GM12872 (cell line): ENCODE results near the gene DLGAP4.
A peak's percentile ranks its signal among the peaks of the same experiment; 100 is the strongest.

ENCODE experiments used
- CTCF ChIP-seq: IDR thresholded peaks from 3 replicates; pipeline ENCODE4 v1.5.1; 2011; ENCODE audit warnings: low read depth, mild to moderate bottlenecking, low read length, moderate library complexity; ENCODE audit not compliant: insufficient read depth

DLGAP4 gene

GRCh38 chr20:36374995-36375394 is 68.9 kb downstream of the DLGAP4 start:
- no peak for TF ChIP-seq CTCF

- TF ChIP-seq CTCF = no peak
Measured at GRCh38 chr20:36377348-36378326, 71.5 kb downstream of the DLGAP4 start.

- no peak for TF ChIP-seq CTCF
Measured at GRCh38 chr20:36378686-36379085, 72.5 kb downstream of the DLGAP4 start.

GRCh38 chr20:36384022-36384619 is 78.0 kb downstream of the DLGAP4 start:
- peak; percentile 23; the same call in 1 of the 3 replicates for TF ChIP-seq CTCF

GRCh38 chr20:36385503-36385902 is 79.4 kb downstream of the DLGAP4 start:
- TF ChIP-seq CTCF = no peak

GRCh38 chr20:36386236-36386635 is 80.1 kb downstream of the DLGAP4 start:
- TF ChIP-seq CTCF = no peak

- no peak for TF ChIP-seq CTCF
Measured at GRCh38 chr20:36390269-36390668, 84.1 kb downstream of the DLGAP4 start.
